Measurements from ENCODE around the gene MEGF8.

Gene MEGF8

DNA sequence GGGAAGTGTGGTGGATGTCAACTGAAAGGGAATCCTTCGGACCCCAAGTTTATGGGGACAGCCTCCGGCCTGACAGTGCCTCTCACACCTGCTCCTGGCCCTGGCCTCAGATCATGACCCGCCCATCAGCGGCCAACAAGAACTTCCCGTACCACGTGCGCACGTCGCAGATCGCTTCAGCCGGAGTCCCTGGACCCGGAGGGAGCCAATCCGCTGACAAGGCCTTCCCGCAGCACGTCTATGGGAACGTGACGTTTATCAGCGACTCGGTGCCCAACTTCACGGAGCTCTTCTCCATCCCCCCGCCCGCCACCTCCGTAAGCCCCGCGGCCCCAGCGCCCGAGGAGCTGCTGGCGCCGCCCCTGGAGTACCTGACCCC is 2.0 kb upstream of the MEGF8 start:
- Histone ChIP-seq H3K4me1 (peaks cover 3% of the 10 kb centered on the region), H3K4me3 (ENCODE audit: low read depth, low read length) (no peak overlapping the region), H3K4me2 (ENCODE audit: low read length) (no peak overlapping the region), H2AFZ (no peak overlapping the region), H3K27me3 (ENCODE audit: control insufficient read depth, insufficient read depth, low read length) (no peaks in the 10 kb centered on the region), H3K79me2 (peaks cover 6% of the 10 kb centered on the region), H3K36me3 (ENCODE audit: control insufficient read depth, insufficient read depth, low read length) (no peaks in the 10 kb centered on the region), H3K9me3 (ENCODE audit: control insufficient read depth, low read length) (no peaks in the 10 kb centered on the region), H3K9ac (no peak overlapping the region), H3K27ac (no peak overlapping the region)
- TF ChIP-seq CTCF (IDR thresholded peaks at IDR 0.05) = no peak

GRCh38 chr19:42323852-42324654 is 1.4 kb upstream of the MEGF8 start:
- H3K36me3 ChIP-seq (ENCODE audit: control insufficient read depth, insufficient read depth, low read length) = no peaks in the 10 kb centered on the region
- H3K27me3 ChIP-seq (ENCODE audit: control insufficient read depth, insufficient read depth, low read length) = no peaks in the 10 kb centered on the region
- H3K9me3 ChIP-seq (ENCODE audit: control insufficient read depth, low read length) = no peaks in the 10 kb centered on the region
- peak overlapping the region; percentile 72 for H2AFZ ChIP-seq
- H3K4me3 ChIP-seq (ENCODE audit: low read depth, low read length) = no peak overlapping the region
- H3K9ac ChIP-seq = no peak overlapping the region
- H3K27ac ChIP-seq = no peak overlapping the region
- H3K4me2 ChIP-seq (ENCODE audit: low read length) = peak overlapping the region; percentile 11
- H3K4me1 ChIP-seq = peaks cover 3% of the 10 kb centered on the region
- no peak for TF ChIP-seq CTCF (IDR thresholded peaks at IDR 0.05)
- H3K79me2 ChIP-seq = peaks cover 6% of the 10 kb centered on the region

- H3K27ac ChIP-seq = peak overlapping the region; percentile 40
- H3K4me1 ChIP-seq = peaks cover 3% of the 10 kb centered on the region
- H3K27me3 ChIP-seq (ENCODE audit: control insufficient read depth, insufficient read depth, low read length) = no peaks in the 10 kb centered on the region
- no peaks in the 10 kb centered on the region for H3K9me3 ChIP-seq (ENCODE audit: control insufficient read depth, low read length)
- H3K4me3 ChIP-seq (ENCODE audit: low read depth, low read length) = peak overlapping the region; percentile 92
- peak overlapping the region; percentile 72 for H2AFZ ChIP-seq
- peak overlapping the region; percentile 44 for H3K4me2 ChIP-seq (ENCODE audit: low read length)
- no peak overlapping the region for H3K9ac ChIP-seq
- no peak for TF ChIP-seq CTCF (IDR thresholded peaks at IDR 0.05)
- H3K79me2 ChIP-seq = peaks cover 6% of the 10 kb centered on the region
- H3K36me3 ChIP-seq (ENCODE audit: control insufficient read depth, insufficient read depth, low read length) = no peaks in the 10 kb centered on the region
Measured at GRCh38 chr19:42324655-42325307, 654 bp upstream of the MEGF8 start.

DNA sequence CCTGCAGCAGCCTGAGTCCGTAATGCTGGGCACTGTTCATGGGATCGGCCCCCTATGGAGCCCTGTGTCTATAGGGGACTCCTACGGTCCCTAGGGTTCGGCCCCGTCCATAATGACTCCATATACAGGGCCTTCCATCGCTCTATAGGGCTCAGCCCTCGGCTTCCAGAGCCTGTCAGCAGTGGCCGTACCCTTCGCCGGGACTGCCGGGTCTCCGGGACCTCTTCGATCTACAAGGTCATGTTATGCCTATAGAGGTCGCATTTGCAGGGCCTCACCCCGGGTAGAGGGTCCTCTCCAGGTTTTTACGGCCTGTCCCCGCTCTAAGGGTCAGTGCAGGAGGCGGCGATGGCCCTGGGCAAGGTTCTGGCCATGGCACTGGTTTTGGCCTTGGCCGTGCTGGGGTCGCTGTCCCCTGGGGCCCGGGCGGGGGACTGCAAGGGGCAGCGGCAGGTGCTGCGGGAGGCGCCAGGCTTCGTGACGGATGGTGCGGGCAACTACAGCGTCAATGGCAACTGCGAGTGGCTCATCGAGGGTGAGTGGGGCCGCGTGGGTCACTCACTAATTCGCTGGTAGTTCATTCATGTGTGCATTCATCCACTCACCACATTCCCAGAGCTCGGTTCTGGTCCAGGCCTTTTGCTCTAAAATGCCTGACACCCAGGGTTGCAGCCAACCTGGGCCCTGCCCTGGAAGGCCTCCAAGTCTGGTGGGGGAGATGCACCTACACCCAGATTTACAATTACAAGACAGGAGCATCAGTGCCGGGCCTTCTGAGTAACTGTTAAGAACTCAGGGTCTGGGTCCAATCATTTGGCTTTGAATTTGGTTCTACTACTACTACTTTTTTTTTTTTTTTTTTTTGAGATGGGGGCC is 699 bp downstream of the MEGF8 start:
- Histone ChIP-seq H3K4me1 (peaks cover 3% of the 10 kb centered on the region), H3K27ac (peak overlapping the region; percentile 40), H3K4me3 (ENCODE audit: low read depth, low read length) (peak overlapping the region; percentile 92), H3K27me3 (ENCODE audit: control insufficient read depth, insufficient read depth, low read length) (no peaks in the 10 kb centered on the region), H2AFZ (peak overlapping the region; percentile 77), H3K9ac (peak overlapping the region; percentile 22), H3K36me3 (ENCODE audit: control insufficient read depth, insufficient read depth, low read length) (no peaks in the 10 kb centered on the region), H3K9me3 (ENCODE audit: control insufficient read depth, low read length) (no peaks in the 10 kb centered on the region), H3K79me2 (peaks cover 6% of the 10 kb centered on the region), H3K4me2 (ENCODE audit: low read length) (peak overlapping the region; percentile 82)
- peak; percentile 6 for TF ChIP-seq CTCF (IDR thresholded peaks at IDR 0.05)
